AG04450 (cell line): ENCODE results near the gene KCNQ5. TPM values are rescaled to one million over a fixed set of nuclear protein-coding genes. Genes with fewer than 3 reads are reported as not detected.

Experiments
- CTCF ChIA-PET: fragments of 300-600, 350-600 bp; formaldehyde crosslinking; extraction: SDS; loops from one replicate; lab custom pipeline; 2022; ENCODE audit warnings: antibody characterized with exemption, inconsistent platforms; lab: Charles Lee
- POLR2A ChIA-PET: fragments of 350-600 bp; formaldehyde crosslinking; extraction: SDS; loops from one replicate; lab custom pipeline; 2021; ENCODE audit warnings: antibody characterized with exemption, inconsistent platforms; lab: Yijun Ruan, JAX
- DNase-seq: peaks from one replicate; pipeline ENCODE4 v3.0.0-alpha.2; 2011; ENCODE audit warnings: low read depth, low spot score
- H3K27ac ChIP-seq: one replicate; pipeline ENCODE4 v1.5.1; 2012; ENCODE audit warnings: low read depth, low read length, control low read depth
- H3K27me3 ChIP-seq: one replicate; pipeline ENCODE4 v1.6.0; 2012; ENCODE audit warnings: low read length; ENCODE audit not compliant: control insufficient read depth, insufficient read depth
- H3K4me3 ChIP-seq: 2 replicates; pipeline ENCODE4 v1.5.1; 2011; ENCODE audit warnings: mild to moderate bottlenecking, low read depth, low read length, control low read depth
- H3K9me3 ChIP-seq: 2 replicates; pipeline ENCODE4 v1.5.1; 2012; ENCODE audit warnings: low read length; ENCODE audit not compliant: control insufficient read depth, insufficient read depth
- CTCF ChIP-seq: IDR thresholded peaks from 2 replicates; pipeline ENCODE4 v1.5.1; 2011; ENCODE audit warnings: low read depth, low read length, control low read depth, inconsistent platforms
- polyA plus RNA-seq: library from polyadenylated mRNA; depleted of rRNA; stranded (reverse); fragments of >200 nt; gene quantifications from 2 replicates; pipeline ENCODE4 v1.2.3, GENCODE V29; 2011

Gene KCNQ5
- polyA plus RNA-seq, 1 experiment = 0.52 TPM

GRCh38 chr6:72738091-72738490 is 116.2 kb downstream of the KCNQ5 start:
- no peak for TF ChIP-seq CTCF
- CTCF ChIA-PET = no interaction called here
- Histone ChIP-seq H3K4me3 (no peak overlapping the region), H3K9me3 (no peaks in the 10 kb centered on the region; the same call in 1 of the 2 replicates), H3K27me3 (no peaks in the 10 kb centered on the region), H3K27ac (no peak overlapping the region)
- POLR2A ChIA-PET = no interaction called here
- no peak for DNase-seq

GRCh38 chr6:72739368-72739779 is 117.5 kb downstream of the KCNQ5 start:
- ChIA-PET POLR2A (no interaction called here), CTCF (no interaction called here)
- no peaks in the 10 kb centered on the region for H3K27me3 ChIP-seq
- no peak overlapping the region for H3K27ac ChIP-seq
- no peak for DNase-seq
- TF ChIP-seq CTCF = no peak
- no peak overlapping the region for H3K4me3 ChIP-seq
- H3K9me3 ChIP-seq = no peaks in the 10 kb centered on the region; the same call in 1 of the 2 replicates

- H3K27me3 ChIP-seq = no peaks in the 10 kb centered on the region
- no peak for DNase-seq
- no peak for TF ChIP-seq CTCF
- no peak overlapping the region for H3K27ac ChIP-seq
- ChIA-PET POLR2A (no interaction called here), CTCF (no interaction called here)
- no peak overlapping the region for H3K4me3 ChIP-seq
- H3K9me3 ChIP-seq = no peaks in the 10 kb centered on the region; the same call in 1 of the 2 replicates
These were observed 118.3 kb downstream of the KCNQ5 start for GRCh38 chr6:72740135-72740534.

GRCh38 chr6:72741083-72741482 is 119.2 kb downstream of the KCNQ5 start:
- H3K27me3 ChIP-seq = no peaks in the 10 kb centered on the region
- TF ChIP-seq CTCF = no peak
- H3K4me3 ChIP-seq = no peak overlapping the region
- H3K9me3 ChIP-seq = no peaks in the 10 kb centered on the region; the same call in 1 of the 2 replicates
- ChIA-PET CTCF (no interaction called here), POLR2A (no interaction called here)
- DNase-seq = no peak
- no peak overlapping the region for H3K27ac ChIP-seq

GRCh38 chr6:72742001-72742673 is 120.3 kb downstream of the KCNQ5 start:
- Histone ChIP-seq H3K27me3 (no peaks in the 10 kb centered on the region), H3K9me3 (no peaks in the 10 kb centered on the region), H3K4me3 (no peak overlapping the region), H3K27ac (no peak overlapping the region)
- DNase-seq = no peak
- ChIA-PET CTCF (no interaction called here), POLR2A (no interaction called here)
- TF ChIP-seq CTCF = no peak
